DND-41 (cell line): Measurements from ENCODE around the gene VPS54.

Experiments used
- ATAC-seq: fragments of 200-7000 bp; cut with Tn5 transposase; 3 replicates; pipeline ENCODE4 v1.9.1; 2021; ENCODE audit warnings: low read depth; ENCODE audit not compliant: insufficient read depth
- DNase-seq: peaks from one replicate; pipeline ENCODE4 v3.0.0-alpha.2; 2020
- H2AFZ ChIP-seq: 2 replicates; pipeline ENCODE4 v1.6.0; 2012; ENCODE audit warnings: low read depth, low read length
- H3K27ac ChIP-seq: 2 replicates; pipeline ENCODE4 v1.5.1; 2012; ENCODE audit warnings: low read length, inconsistent platforms
- H3K27me3 ChIP-seq: fragments of 200-600 bp; sonication (generic); 2 replicates; pipeline ENCODE4 v1.6.0; 2012; ENCODE audit warnings: low read length, mild to moderate bottlenecking, inconsistent platforms; ENCODE audit not compliant: insufficient read depth, poor library complexity
- H3K36me3 ChIP-seq: 2 replicates; pipeline ENCODE4 v1.5.1; 2012; ENCODE audit warnings: low read length, inconsistent platforms; ENCODE audit not compliant: insufficient read depth
- H3K4me1 ChIP-seq: 2 replicates; pipeline ENCODE4 v1.5.1; 2012; ENCODE audit warnings: mild to moderate bottlenecking, low read length; ENCODE audit not compliant: insufficient read depth
- H3K4me2 ChIP-seq: 2 replicates; pipeline ENCODE4 v1.6.0; 2012; ENCODE audit warnings: mild to moderate bottlenecking, moderate library complexity, low read length, inconsistent platforms; ENCODE audit not compliant: insufficient read depth
- H3K4me3 ChIP-seq, 2 experiments: fragments of 200-600 bp in 1 of 2; shearing (Covaris generic) in 1 of 2; 2 replicates each; pipeline ENCODE4 v1.5.1; 2012 to 2016; ENCODE audit warnings: inconsistent platforms in 2 of 2, low read length in 2 of 2, mild to moderate bottlenecking in 2 of 2, low read depth in 1 of 2, moderate library complexity in 1 of 2
- H3K79me2 ChIP-seq: 2 replicates; pipeline ENCODE4 v1.6.0; 2012; ENCODE audit warnings: low read length, inconsistent platforms; ENCODE audit not compliant: insufficient read depth
- H3K9ac ChIP-seq: 2 replicates; pipeline ENCODE4 v1.6.0; 2012; ENCODE audit warnings: low read depth, mild to moderate bottlenecking, inconsistent platforms, low read length, moderate library complexity
- H3K9me3 ChIP-seq: 2 replicates; pipeline ENCODE4 v1.5.1; 2012; ENCODE audit warnings: low read length, moderate library complexity, mild to moderate bottlenecking, inconsistent platforms; ENCODE audit not compliant: insufficient read depth, severe bottlenecking
- H4K20me1 ChIP-seq: 2 replicates; pipeline ENCODE4 v1.6.0; 2012; ENCODE audit warnings: low read length; ENCODE audit not compliant: insufficient read depth
- CTCF ChIP-seq: IDR thresholded peaks from 2 replicates; pipeline ENCODE4 v1.5.1; 2012; ENCODE audit warnings: borderline replicate concordance, low read length, moderate library complexity, mild to moderate bottlenecking; ENCODE audit not compliant: poor library complexity, severe bottlenecking; ENCODE audit errors: extremely low read depth
- EZH2 ChIP-seq: IDR thresholded peaks from 3 replicates; pipeline ENCODE4 v1.6.1; 2012; ENCODE audit warnings: borderline replicate concordance, low read depth, mild to moderate bottlenecking, moderate library complexity, low read length, inconsistent platforms; ENCODE audit not compliant: severe bottlenecking

The VPS54 gene

GRCh38 chr2:63982335-63982734 is 36.9 kb downstream of the VPS54 start:
- peaks cover 2% of the 10 kb centered on the region; the same call in 1 of the 2 replicates for H3K4me1 ChIP-seq
- 0 out of 2 replicates have a peak, but pooled peaks cover 2% of the 10 kb centered on the region for H3K79me2 ChIP-seq
- no peak overlapping the region for H3K4me3 ChIP-seq
- no peak overlapping the region for H3K4me2 ChIP-seq
- DNase-seq (no peak), ATAC-seq (no peak)
- H3K36me3 ChIP-seq = peaks cover 33% of the 10 kb centered on the region; the same call in 1 of the 2 replicates
- no peaks in the 10 kb centered on the region for H3K27me3 ChIP-seq
- H2AFZ ChIP-seq = no peak overlapping the region
- no peak overlapping the region for H3K27ac ChIP-seq
- no peaks in the 10 kb centered on the region for H3K9me3 ChIP-seq
- no peaks in the 10 kb centered on the region for H4K20me1 ChIP-seq
- H3K9ac ChIP-seq = no peak overlapping the region
- TF ChIP-seq EZH2 = no peak
- TF ChIP-seq CTCF = no peak

- no peaks in the 10 kb centered on the region for H3K27me3 ChIP-seq
- H3K4me3 ChIP-seq = no peak overlapping the region
- TF ChIP-seq CTCF (no peak), EZH2 (no peak)
- peaks cover 33% of the 10 kb centered on the region; the same call in 1 of the 2 replicates for H3K36me3 ChIP-seq
- H4K20me1 ChIP-seq = no peaks in the 10 kb centered on the region
- H3K4me1 ChIP-seq = peaks cover 2% of the 10 kb centered on the region; the same call in 1 of the 2 replicates
- DNase-seq (no peak), ATAC-seq (no peak)
- H2AFZ ChIP-seq = no peak overlapping the region
- H3K9me3 ChIP-seq = no peaks in the 10 kb centered on the region
- H3K79me2 ChIP-seq = 0 out of 2 replicates have a peak, but pooled peaks cover 2% of the 10 kb centered on the region
- H3K27ac ChIP-seq = no peak overlapping the region
- H3K9ac ChIP-seq = no peak overlapping the region
- H3K4me2 ChIP-seq = no peak overlapping the region
Measured at GRCh38 chr2:63981702-63982103, 37.5 kb downstream of the VPS54 start.

GRCh38 chr2:63980794-63981193 is 38.4 kb downstream of the VPS54 start:
- Histone ChIP-seq H3K27me3 (no peaks in the 10 kb centered on the region), H3K79me2 (0 out of 2 replicates have a peak, but pooled peaks cover 2% of the 10 kb centered on the region), H3K4me3 (no peak overlapping the region), H3K9ac (no peak overlapping the region), H3K36me3 (peaks cover 38% of the 10 kb centered on the region), H3K4me2 (no peak overlapping the region), H2AFZ (no peak overlapping the region), H3K9me3 (no peaks in the 10 kb centered on the region), H4K20me1 (no peaks in the 10 kb centered on the region), H3K27ac (no peak overlapping the region), H3K4me1 (peaks cover 2% of the 10 kb centered on the region; the same call in 1 of the 2 replicates)
- DNase-seq = no peak
- ATAC-seq = no peak
- TF ChIP-seq CTCF (no peak), EZH2 (no peak)
